GM19455 (cell line): Measurements from ENCODE around the gene AGAP3.

Experiments used
- ATAC-seq: cut with Tn5 transposase; IDR thresholded peaks from one replicate; pipeline ENCODE4 v1.9.1; 2021; ENCODE audit not compliant: unreplicated experiment

AGAP3 gene

GRCh38 chr7:151087245-151088018, 1.2 kb downstream of the AGAP3 start:
- ATAC-seq, result no peak

DNA sequence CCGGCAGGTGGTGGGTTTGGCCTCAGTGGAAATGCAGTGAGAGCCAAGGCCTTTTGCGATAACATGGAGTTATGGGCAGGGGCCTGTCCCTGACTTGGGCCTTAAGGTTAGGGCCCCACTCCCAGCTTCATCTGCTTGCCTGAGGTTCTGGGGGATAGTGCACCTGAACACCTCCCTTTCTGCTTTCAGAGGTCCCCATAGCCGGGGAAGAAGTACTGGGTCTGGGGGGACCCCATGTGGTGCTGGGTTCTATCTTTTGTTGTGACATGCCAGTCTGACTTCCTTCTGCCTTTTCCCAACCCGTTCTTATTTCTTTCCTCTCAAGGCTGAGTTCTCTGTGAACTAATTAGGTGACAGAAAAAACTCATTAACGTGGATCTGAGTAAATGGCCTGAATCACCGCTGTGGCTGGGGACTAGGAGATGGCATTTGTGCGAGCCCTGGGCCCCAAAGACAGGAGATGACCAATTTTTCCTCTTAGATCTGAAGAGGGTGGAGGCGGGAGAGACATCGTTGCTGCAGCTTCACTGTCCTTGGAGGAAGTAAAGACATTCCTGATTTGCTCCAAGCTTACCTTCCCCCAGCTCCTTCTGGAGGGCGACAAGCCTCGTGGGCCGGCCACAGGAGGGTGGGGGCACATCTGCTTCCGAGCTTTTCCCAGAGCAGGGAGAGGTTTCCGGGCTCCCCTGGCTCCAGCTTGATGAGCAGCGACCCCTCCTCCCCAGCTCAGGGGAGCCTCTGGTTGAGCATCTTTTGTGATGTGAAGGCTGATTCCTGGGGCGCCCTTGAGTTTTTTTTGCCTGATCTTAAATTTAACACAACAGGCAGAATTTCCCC, 2.0 kb downstream of the AGAP3 start:
- no peak for ATAC-seq

GRCh38 chr7:151088856-151089699, 2.8 kb downstream of the AGAP3 start:
- ATAC-seq, result no peak

- ATAC-seq, result no peak
Measured at GRCh38 chr7:151089893-151090730, 3.8 kb downstream of the AGAP3 start.

GRCh38 chr7:151091003-151091402, 4.7 kb downstream of the AGAP3 start:
- ATAC-seq, result no peak

DNA sequence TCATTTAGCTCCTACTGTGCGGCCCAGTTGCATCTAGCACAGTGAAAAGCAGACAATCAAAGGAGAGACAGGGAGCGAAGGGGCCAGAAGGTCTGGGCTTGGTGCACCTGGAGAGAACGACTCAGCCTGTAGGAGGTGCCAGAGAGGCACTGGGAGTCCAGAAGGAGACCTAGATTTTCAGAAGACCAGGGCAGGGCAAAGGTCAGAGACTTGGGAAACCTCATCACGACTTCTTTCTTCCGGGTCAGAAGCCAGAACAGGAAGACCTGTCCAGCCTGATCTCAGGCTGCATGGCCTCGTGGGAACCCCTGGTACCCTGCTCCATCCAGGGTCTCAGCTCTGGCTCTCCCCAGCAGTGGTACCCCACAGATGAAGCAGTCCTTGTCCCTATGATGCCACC, 5.2 kb downstream of the AGAP3 start:
- no peak for ATAC-seq

GRCh38 chr7:151091988-151092387, 5.7 kb downstream of the AGAP3 start:
- ATAC-seq, result no peak

- no peak for ATAC-seq
Measured at GRCh38 chr7:151093748-151094147, 7.5 kb downstream of the AGAP3 start.

- ATAC-seq, result no peak
Measured at GRCh38 chr7:151094675-151095074, 8.4 kb downstream of the AGAP3 start.

GRCh38 chr7:151095123-151095797, 9.0 kb downstream of the AGAP3 start:
- ATAC-seq, result no peak

DNA sequence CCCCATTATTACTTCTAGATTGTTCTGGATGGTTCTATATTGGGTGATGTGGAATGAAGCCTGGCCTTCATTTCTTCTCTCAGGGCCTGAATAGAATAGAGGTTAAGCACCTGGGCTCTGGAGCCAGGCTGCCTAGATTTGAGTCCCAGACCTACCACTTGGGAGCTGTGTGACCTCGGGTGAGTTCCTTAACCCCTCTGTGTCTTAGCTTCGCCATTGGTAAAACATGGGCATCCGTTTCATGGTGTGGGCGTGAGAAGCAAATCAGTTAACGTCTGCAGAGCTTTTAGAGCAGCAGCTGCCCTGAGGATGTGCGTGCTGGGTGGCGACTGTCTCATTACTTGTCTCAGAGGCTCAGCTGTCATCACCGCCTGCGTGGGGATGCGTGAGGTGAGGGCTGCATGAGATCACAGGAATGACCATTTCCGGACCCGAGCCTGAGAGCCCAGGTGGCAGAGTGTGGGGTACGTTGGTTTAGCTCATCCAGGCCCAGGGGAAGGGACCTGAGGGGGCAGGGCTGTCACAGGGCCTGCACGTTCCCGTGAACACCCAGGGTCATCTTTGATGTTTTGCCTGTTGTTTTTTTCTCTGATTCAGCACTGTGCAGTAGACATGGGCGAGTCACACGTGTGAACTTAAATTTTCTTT, 9.7 kb downstream of the AGAP3 start:
- ATAC-seq, result no peak

DNA sequence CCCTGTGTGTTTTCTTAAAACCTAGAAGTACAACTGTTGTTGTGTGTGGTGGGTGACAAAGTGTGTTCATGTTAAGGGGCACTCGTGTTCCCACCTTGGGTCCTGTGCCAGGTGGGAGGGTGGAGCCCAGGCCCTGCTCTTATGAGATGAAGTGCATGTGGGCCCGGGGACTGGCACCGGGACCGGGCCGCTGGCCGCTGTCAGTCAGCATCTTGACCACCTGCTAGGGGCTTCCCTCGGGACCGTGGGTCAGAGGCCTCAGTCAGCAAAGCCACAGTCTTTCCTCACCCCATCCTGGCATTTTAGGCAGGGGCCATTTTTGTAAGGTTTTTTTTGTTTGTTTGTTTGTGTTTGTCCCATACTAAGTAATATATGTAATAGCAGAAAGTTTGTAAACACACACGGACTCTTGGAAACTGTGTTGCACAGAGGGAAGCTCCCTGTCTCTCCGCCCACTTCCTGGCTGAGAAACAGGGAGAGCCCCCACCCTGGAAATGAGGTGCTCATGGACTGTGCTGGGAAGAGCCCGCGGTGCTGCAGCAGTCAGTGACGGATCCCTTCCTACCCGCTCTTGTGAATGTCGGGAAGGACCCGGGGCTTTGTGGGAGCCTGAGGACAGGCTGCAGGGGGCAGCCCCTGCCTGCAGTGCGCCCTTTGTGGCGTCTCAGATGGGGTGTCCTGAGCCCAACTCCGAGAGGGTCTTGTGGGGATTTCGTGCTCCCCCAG, 13.4 kb downstream of the AGAP3 start:
- no peak for ATAC-seq

DNA sequence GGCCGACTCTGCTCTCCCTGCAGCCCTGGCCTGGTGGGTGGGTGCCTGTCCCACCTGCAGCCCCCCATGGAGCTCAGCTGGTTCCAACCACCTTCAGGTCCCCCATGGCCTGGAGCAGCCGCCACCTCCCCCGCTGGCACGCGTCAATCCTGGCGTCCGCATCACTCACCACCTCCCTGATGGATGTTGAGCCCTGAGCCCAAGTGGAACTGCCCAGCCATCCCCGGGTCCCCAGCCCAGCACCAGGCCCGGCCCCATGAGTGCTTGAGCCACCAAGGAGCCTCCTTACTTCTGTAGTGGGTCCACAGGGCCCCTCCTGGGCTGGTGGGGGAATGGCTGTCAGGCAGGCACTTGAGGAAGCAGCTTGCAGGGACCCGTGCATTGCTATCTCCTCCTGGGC, 14.6 kb downstream of the AGAP3 start:
- no peak for ATAC-seq

- ATAC-seq, result no peak
Measured at GRCh38 chr7:151101621-151102396, 15.5 kb downstream of the AGAP3 start.

- no peak for ATAC-seq
Measured at GRCh38 chr7:151102991-151103390, 16.7 kb downstream of the AGAP3 start.

GRCh38 chr7:151103973-151104372, 17.7 kb downstream of the AGAP3 start:
- ATAC-seq, result no peak

DNA sequence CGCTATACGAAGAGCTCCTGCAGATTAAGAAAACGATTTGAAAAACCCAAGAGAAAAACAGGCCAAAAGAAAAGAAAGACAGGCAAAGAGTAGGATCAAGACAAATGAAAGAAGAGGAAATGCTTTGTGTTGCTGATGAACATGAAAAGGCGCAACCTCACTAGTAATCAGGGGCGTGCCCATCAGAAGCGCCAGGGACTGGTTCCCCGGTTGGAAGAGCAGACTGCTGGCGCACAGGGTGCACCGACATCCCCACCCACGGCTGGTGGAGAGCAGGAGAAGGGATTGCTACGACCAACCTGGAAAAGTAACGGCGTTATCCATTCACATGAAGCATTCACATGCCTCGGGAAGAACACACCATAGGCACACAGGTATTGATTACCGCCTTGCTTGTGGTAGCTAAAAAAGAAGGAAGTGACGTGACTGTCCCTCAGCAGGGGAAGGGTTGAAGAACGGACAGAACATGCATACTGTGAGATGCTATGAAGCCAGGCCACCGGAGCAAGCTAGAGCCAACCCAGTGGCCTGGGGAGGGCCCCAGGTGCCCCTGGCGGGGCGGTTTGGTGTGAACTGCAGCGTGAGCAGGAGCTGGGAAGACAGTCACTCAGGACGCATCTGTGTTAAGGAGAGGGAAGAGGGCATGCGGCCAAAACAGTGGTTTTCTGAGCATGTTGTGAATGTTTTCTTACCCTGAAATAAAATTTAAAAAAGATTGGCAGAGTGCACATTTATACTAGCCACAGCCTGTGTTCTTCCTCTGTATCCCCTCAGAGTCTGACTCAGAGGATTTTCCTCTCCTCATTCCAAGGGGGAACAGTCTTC, 18.3 kb downstream of the AGAP3 start:
- ATAC-seq, result no peak
